ENCODE data around the gene SUV39H1. TPM values are rescaled to one million over a fixed set of nuclear protein-coding genes. Genes with fewer than 3 reads are reported as not detected.

The SUV39H1 gene
- total and polyA plus RNA-seq, 2 of the 8 experiments (the other 6 are each of a cell fraction or from before 2014, with no cell fraction given): 14.8 to 27.8 TPM

DNA sequence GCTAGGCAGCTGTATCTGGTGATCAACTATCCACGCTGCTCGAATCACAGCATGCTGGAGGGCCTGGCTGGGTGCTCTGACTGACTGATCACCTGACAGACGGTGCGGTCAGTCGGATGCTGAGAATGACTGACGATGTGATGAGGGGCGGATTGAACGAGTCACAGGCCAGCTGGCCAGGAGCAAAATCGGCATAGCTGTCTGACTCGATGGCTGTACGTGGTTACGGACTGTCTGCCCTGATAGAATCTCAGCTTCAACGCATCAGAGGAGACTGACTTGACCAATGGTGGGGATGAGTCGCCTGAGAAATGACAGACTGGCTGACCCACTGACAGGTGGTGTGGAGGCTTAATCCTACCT is 1.0 kb upstream of the SUV39H1 start:
- no peak overlapping the region for H3K9ac ChIP-seq (replicated peaks in 1 of 4; ENCODE audit: extremely low read depth in 1 of 4, low read depth in 3 of 4, low read length in 3 of 4)
- H3K18ac ChIP-seq (ENCODE audit: extremely low read depth, low read length): no peak overlapping the region
- H4K91ac ChIP-seq (replicated peaks; ENCODE audit: insufficient read length, low read length): no peak overlapping the region
- no peaks in the 10 kb centered on the region for H4K20me1 ChIP-seq (replicated peaks in 1 of 2; ENCODE audit: control insufficient read depth in 1 of 2, insufficient read depth in 2 of 2, low read length in 2 of 2)
- H2BK20ac ChIP-seq (ENCODE audit: low read length): no peak overlapping the region
- no peak overlapping the region for H2BK5ac ChIP-seq (ENCODE audit: low read depth, low read length)
- H3K79me1 ChIP-seq (ENCODE audit: low read depth, low read length): no peaks in the 10 kb centered on the region
- no peak overlapping the region for H3K56ac ChIP-seq (replicated peaks; ENCODE audit: insufficient read length, low read depth, low read length)
- H3K9me3 ChIP-seq (ENCODE audit: insufficient read depth in 2 of 2, low read depth in 1 of 2, low read length in 1 of 2): no peaks in the 10 kb centered on the region
- H3K4ac ChIP-seq (replicated peaks; ENCODE audit: insufficient read length, low read depth, low read length): no peak overlapping the region
- H3K4me2 ChIP-seq (ENCODE audit: insufficient read depth in 1 of 2, low read depth in 2 of 2, low read length in 2 of 2): peak overlapping the region; percentile 82 to 90
- no peak overlapping the region for H2BK12ac ChIP-seq (ENCODE audit: low read depth, low read length)
- H3K23me2 ChIP-seq (ENCODE audit: low read depth, low read length): peaks cover 3% of the 10 kb centered on the region; the same call in 1 of the 2 replicates
- ChIA-PET CTCF (ENCODE audit: partially characterized antibody) (interaction anchor here (0.9 to 1.5 kb wide), 2 partner anchors 47 to 106 kb away, joined by 3 to 8 read pairs; partner anchors contain the start of gene HDAC6), POLR2A (ENCODE audit: partially characterized antibody) (interaction anchor here (1.0 to 5.0 kb wide), 4 partner anchors 10 to 23 kb away, joined by 3 to 29 read pairs (median 10); no protein-coding TSS in a partner anchor)
- FAIRE-seq (no peak), DNase-seq (ENCODE audit: low read depth in 1 of 2, low spot score in 2 of 2) (no peak)
- H4K5ac ChIP-seq (ENCODE audit: insufficient read length, low read depth, low read length): no peak overlapping the region
- H2AK5ac ChIP-seq (ENCODE audit: low read depth, low read length): no peak overlapping the region
- H3K4me1 ChIP-seq (replicated peaks in 1 of 4; ENCODE audit: control insufficient read depth in 3 of 4, insufficient read depth in 4 of 4, low read length in 3 of 4): peaks cover 0 to 19% (median 7%) of the 10 kb centered on the region in 4 experiments; a peak in 6 of 7 replicates
- H2BK120ac ChIP-seq (replicated peaks; ENCODE audit: low read depth, low read length): no peak overlapping the region
- H3K27me3 ChIP-seq (replicated peaks in 1 of 4; ENCODE audit: control insufficient read depth in 3 of 4, extremely low read depth in 1 of 4, insufficient read depth in 3 of 4, low read length in 3 of 4): no peaks in the 10 kb centered on the region; a peak in 1 of 7 replicates
- H2BK15ac ChIP-seq (ENCODE audit: low read length): no peak overlapping the region
- no peak overlapping the region for H2AFZ ChIP-seq (ENCODE audit: low read length)
- no peak overlapping the region for H4K8ac ChIP-seq (ENCODE audit: extremely low read depth, insufficient read depth, low read length)
- H3K14ac ChIP-seq (ENCODE audit: insufficient read length): no peak overlapping the region
- H3K23ac ChIP-seq (ENCODE audit: insufficient read length): no peak overlapping the region
- peaks cover 0 to 17% (median 8%) of the 10 kb centered on the region in 4 experiments; a peak in 5 of 8 replicates for H3K36me3 ChIP-seq (ENCODE audit: control insufficient read depth in 2 of 4, insufficient read depth in 4 of 4, low read length in 3 of 4)
- H3K4me3 ChIP-seq (ENCODE audit: extremely low read depth in 1 of 4, insufficient read depth in 2 of 4, low read depth in 3 of 4, low read length in 4 of 4): peak overlapping the region; percentile 65 to 84 (median 68); a peak in 7 of 8 replicates
- WGBS, 2 experiments (ENCODE audit: extremely low coverage in 1 of 2, insufficient coverage in 1 of 2, insufficient read length in 1 of 2, insufficient replicate concordance in 2 of 2, low coverage in 1 of 2, low lambda C conversion rate in 2 of 2, missing lambda C conversion rate in 1 of 2): 67% methylated on average over 3 of the region's 14 CpGs; no CpG with 5 or more reads in 1 of the 2 experiments
- no peak overlapping the region for H3K27ac ChIP-seq (ENCODE audit: low read depth, low read length)
- peaks cover 0 to under 1% of the 10 kb centered on the region in 2 experiments; a peak in 1 of 4 replicates for H3K79me2 ChIP-seq (ENCODE audit: control insufficient read depth in 1 of 2, insufficient read depth in 2 of 2, low read length in 2 of 2)
- TF ChIP-seq GTF2F1 (IDR thresholded peaks at IDR 0.05; ENCODE audit: borderline replicate concordance, low read depth, low read length) (no peak), SUZ12 (IDR thresholded peaks at IDR 0.05; ENCODE audit: low read length) (no peak), ZNF274 (IDR thresholded peaks at IDR 0.05; ENCODE audit: borderline replicate concordance, extremely low read depth, low read length) (no peak), CTBP2 (IDR thresholded peaks at IDR 0.05; ENCODE audit: borderline replicate concordance, insufficient read depth, insufficient read length, low read length) (no peak), KDM1A (IDR thresholded peaks at IDR 0.05; ENCODE audit: borderline replicate concordance, low read length) (no peak), HDAC2 (IDR thresholded peaks at IDR 0.05; ENCODE audit: borderline replicate concordance in 1 of 2, low read depth in 2 of 2, low read length in 2 of 2) (no peak), YY1 (IDR thresholded peaks at IDR 0.05; ENCODE audit: low read depth, low read length) (no peak), TAF1 (IDR thresholded peaks at IDR 0.05; ENCODE audit: low read depth, low read length) (no peak), RNF2 (IDR thresholded peaks at IDR 0.05; ENCODE audit: borderline replicate concordance, low read depth, low read length, missing control alignments, poor library complexity, severe bottlenecking) (no peak)
- TF ChIP-seq, protein P1, sequence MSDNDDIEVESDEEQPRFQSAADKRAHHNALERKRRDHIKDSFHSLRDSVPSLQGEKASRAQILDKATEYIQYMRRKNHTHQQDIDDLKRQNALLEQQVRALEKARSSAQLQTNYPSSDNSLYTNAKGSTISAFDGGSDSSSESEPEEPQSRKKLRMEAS (IDR thresholded peaks at IDR 0.05): no peak
- TF ChIP-seq, protein P2, sequence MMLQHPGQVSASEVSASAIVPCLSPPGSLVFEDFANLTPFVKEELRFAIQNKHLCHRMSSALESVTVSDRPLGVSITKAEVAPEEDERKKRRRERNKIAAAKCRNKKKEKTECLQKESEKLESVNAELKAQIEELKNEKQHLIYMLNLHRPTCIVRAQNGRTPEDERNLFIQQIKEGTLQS (IDR thresholded peaks at IDR 0.05; ENCODE audit: insufficient read depth, low read depth, low read length): no peak
